HEK293 (cell line): ENCODE results near the gene RCL1.
A peak's percentile ranks its signal among the peaks of the same experiment; 100 is the strongest.

Experiments
- CTCF ChIA-PET: fragments of 350-600 bp; formaldehyde crosslinking; extraction: SDS; loops from one replicate; lab custom pipeline; 2021; ENCODE audit warnings: antibody characterized with exemption; lab: Yijun Ruan, JAX
- POLR2A ChIA-PET: fragments of 300-600 bp; formaldehyde crosslinking; extraction: SDS; loops from one replicate; lab custom pipeline; 2020; ENCODE audit warnings: antibody characterized with exemption, inconsistent platforms; lab: Yijun Ruan, JAX
- H3K27ac ChIP-seq: fragments of 200-500 bp; sonication (Bioruptor generic); 2 replicates; pipeline ENCODE4 v1.5.1; 2014; ENCODE audit warnings: low read depth, low read length, control low read depth, inconsistent platforms; ENCODE audit errors: extremely low read depth
- H3K36me3 ChIP-seq, 2 experiments: fragments of 200-500 bp in 1 of 2; sonication (Bioruptor generic) in 1 of 2; 1 replicate in 1 of 2; 2 replicates in 1 of 2; pipeline ENCODE4 v1.5.1; 2014 to 2017; ENCODE audit warnings: inconsistent platforms in 2 of 2, low read length in 2 of 2; ENCODE audit not compliant: control insufficient read depth in 2 of 2, insufficient read depth in 1 of 2
- H3K4me1 ChIP-seq: fragments of 200-500 bp; sonication (Bioruptor generic); 2 replicates; pipeline ENCODE4 v1.5.1; 2014; ENCODE audit warnings: mild to moderate bottlenecking, low read length, inconsistent platforms; ENCODE audit not compliant: control insufficient read depth, insufficient read depth
- H3K4me3 ChIP-seq: 2 replicates; pipeline ENCODE4 v1.5.1; 2011; ENCODE audit warnings: low read depth, mild to moderate bottlenecking, control low read depth, low read length, moderate library complexity
- H3K9me3 ChIP-seq: fragments of 200-500 bp; sonication (Bioruptor generic); 2 replicates; pipeline ENCODE4 v1.5.1; 2014; ENCODE audit warnings: low read depth, low read length, inconsistent platforms; ENCODE audit not compliant: control insufficient read depth, insufficient read depth
- KLF7 ChIP-seq: fragments of 450-650 bp; formaldehyde crosslinking; IDR thresholded peaks from 2 replicates; pipeline ENCODE4 v1.5.1; 2016; ENCODE audit warnings: missing biosample characterization, missing genetic modification characterization, borderline replicate concordance
- KLF8 ChIP-seq: fragments of 450-650 bp; formaldehyde crosslinking; IDR thresholded peaks from 2 replicates; pipeline ENCODE4 v1.5.1; 2016; ENCODE audit warnings: missing biosample characterization, missing genetic modification characterization
- MZF1 ChIP-seq: fragments of 450-650 bp; formaldehyde crosslinking; IDR thresholded peaks from 2 replicates; pipeline ENCODE4 v1.5.1; 2017; ENCODE audit warnings: missing biosample characterization, missing genetic modification characterization, borderline replicate concordance
- SCRT2 ChIP-seq: fragments of 450-650 bp; formaldehyde crosslinking; IDR thresholded peaks from 2 replicates; pipeline ENCODE4 v1.5.1; 2016; ENCODE audit warnings: missing biosample characterization, missing genetic modification characterization
- ZFP41 ChIP-seq: fragments of 450-650 bp; formaldehyde crosslinking; IDR thresholded peaks from 2 replicates; pipeline ENCODE4 v1.5.1; 2016; ENCODE audit warnings: missing biosample characterization, missing genetic modification characterization, borderline replicate concordance
- ZNF112 ChIP-seq: fragments of 450-650 bp; formaldehyde crosslinking; IDR thresholded peaks from 2 replicates; pipeline ENCODE4 v1.5.0; 2017; ENCODE audit warnings: missing biosample characterization, missing genetic modification characterization
- ZNF155 ChIP-seq: fragments of 450-650 bp; formaldehyde crosslinking; IDR thresholded peaks from 2 replicates; pipeline ENCODE4 v1.5.1; 2016; ENCODE audit warnings: missing biosample characterization, missing genetic modification characterization
- ZNF214 ChIP-seq: fragments of 450-650 bp; formaldehyde crosslinking; IDR thresholded peaks from 2 replicates; pipeline ENCODE4 v1.5.1; 2017; ENCODE audit warnings: missing biosample characterization, mild to moderate bottlenecking, missing genetic modification characterization, borderline replicate concordance
- ZNF223 ChIP-seq: fragments of 450-650 bp; formaldehyde crosslinking; IDR thresholded peaks from 2 replicates; pipeline ENCODE4 v1.5.1; 2016; ENCODE audit warnings: missing biosample characterization, missing genetic modification characterization
- ZNF529 ChIP-seq: fragments of 450-650 bp; formaldehyde crosslinking; IDR thresholded peaks from 2 replicates; pipeline ENCODE4 v1.5.1; 2017; ENCODE audit warnings: missing genetic modification characterization, missing biosample characterization; ENCODE audit not compliant: insufficient replicate concordance
- ZNF555 ChIP-seq: fragments of 450-650 bp; formaldehyde crosslinking; conservative IDR thresholded peaks from 2 replicates; pipeline ENCODE4 v1.5.1; 2017; ENCODE audit warnings: missing biosample characterization, mild to moderate bottlenecking, missing genetic modification characterization, inconsistent platforms
- ZNF560 ChIP-seq: fragments of 450-650 bp; formaldehyde crosslinking; IDR thresholded peaks from 2 replicates; pipeline ENCODE4 v1.5.1; 2017; ENCODE audit warnings: missing biosample characterization, missing genetic modification characterization, borderline replicate concordance
- ZNF600 ChIP-seq: fragments of 450-650 bp; formaldehyde crosslinking; IDR thresholded peaks from 2 replicates; pipeline ENCODE4 v1.5.1; 2016; ENCODE audit warnings: missing biosample characterization, missing genetic modification characterization
- ZNF624 ChIP-seq: fragments of 450-650 bp; formaldehyde crosslinking; IDR thresholded peaks from 2 replicates; pipeline ENCODE4 v1.5.1; 2017; ENCODE audit warnings: missing biosample characterization, missing genetic modification characterization
- ZNF626 ChIP-seq: fragments of 450-650 bp; sonication (Bioruptor Pico); formaldehyde crosslinking; IDR thresholded peaks from 2 replicates; pipeline ENCODE4 v1.5.1; 2018; ENCODE audit warnings: missing biosample characterization, missing genetic modification characterization, inconsistent platforms
- ZNF658 ChIP-seq: fragments of 450-650 bp; formaldehyde crosslinking; IDR thresholded peaks from 2 replicates; pipeline ENCODE4; 2016; ENCODE audit warnings: missing biosample characterization, missing genetic modification characterization
- ZNF707 ChIP-seq: fragments of 450-650 bp; formaldehyde crosslinking; IDR thresholded peaks from 2 replicates; pipeline ENCODE4 v1.5.1; 2016; ENCODE audit warnings: missing biosample characterization, missing genetic modification characterization
- ZNF747 ChIP-seq: fragments of 450-650 bp; formaldehyde crosslinking; IDR thresholded peaks from 2 replicates; pipeline ENCODE4 v1.5.1; 2016; ENCODE audit warnings: missing biosample characterization, missing genetic modification characterization
- TF ChIP-seq, protein P1 (sequence below): IDR thresholded peaks from 2 replicates; pipeline ENCODE4 v1.6.1; 2011; ENCODE audit warnings: mild to moderate bottlenecking, low read depth, low read length, borderline replicate concordance
- TF ChIP-seq, protein P2 (sequence below): fragments of 450-650 bp; formaldehyde crosslinking; IDR thresholded peaks from 2 replicates; pipeline ENCODE4 v1.5.1; 2016; ENCODE audit warnings: missing biosample characterization, missing genetic modification characterization
- TF ChIP-seq, protein P3 (sequence below): fragments of 450-650 bp; formaldehyde crosslinking; IDR thresholded peaks from 2 replicates; pipeline ENCODE4 v1.5.1; 2017; ENCODE audit warnings: missing biosample characterization, missing genetic modification characterization

The RCL1 gene

DNA sequence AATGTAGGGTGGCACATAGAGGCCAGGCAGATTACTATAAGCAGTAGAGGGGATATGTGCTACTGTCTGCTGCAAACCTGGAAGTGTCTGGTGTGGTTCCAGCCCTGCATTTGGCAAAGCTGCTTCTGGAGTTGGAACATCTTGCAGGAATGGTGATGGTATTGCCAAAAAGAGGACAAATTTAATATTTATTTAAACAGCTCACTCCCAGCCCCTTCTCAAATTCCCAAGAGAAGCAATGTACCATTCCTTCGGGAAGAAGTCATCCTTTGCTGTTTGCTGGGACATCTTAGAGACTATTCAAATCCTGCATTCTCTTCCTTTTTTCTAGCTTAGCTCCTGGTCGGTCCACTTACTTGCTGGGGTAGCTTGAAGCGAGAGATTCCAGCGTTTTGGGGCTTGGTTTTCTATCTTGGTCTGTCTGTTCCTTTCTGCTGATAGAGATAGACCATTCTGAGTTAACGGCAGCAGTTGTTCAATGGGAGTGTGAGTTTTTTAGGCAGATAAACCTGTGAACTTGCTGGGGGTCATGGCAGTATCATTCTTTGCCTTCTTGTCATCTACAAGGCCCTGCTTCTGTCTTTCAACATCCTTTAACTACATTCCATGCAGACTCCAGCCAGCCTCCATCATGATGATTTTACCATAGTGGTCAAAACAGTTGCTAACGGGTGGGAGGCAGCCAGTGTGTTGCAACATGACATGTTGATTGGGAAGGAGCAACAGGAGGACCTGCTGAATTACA, 69.9 kb downstream of the RCL1 start:
- POLR2A ChIA-PET: no interaction called here
- H3K27ac ChIP-seq: no peak overlapping the region
- no peaks in the 10 kb centered on the region for H3K9me3 ChIP-seq

DNA sequence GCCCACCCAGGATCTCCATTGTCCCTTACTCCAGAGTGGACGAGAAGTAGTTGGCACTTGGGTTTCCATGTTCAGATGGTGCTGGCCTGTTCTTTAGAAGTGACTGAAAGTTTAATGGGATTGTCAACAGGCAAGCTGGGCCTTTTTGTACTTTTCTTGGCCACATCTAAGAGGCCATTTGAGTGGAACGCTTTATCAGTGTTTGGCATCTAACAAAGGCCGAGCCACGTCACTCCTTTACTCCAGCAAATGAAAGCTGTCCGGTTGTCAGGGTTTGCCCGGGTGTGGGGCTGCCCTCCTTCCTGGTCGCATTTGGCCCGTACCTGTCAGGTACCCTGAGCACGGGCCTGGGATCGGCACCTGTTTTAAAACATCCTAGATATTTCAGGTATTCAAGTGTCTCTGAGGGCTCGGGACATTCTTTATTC, 71.5 kb downstream of the RCL1 start:
- H3K9me3 ChIP-seq: no peaks in the 10 kb centered on the region
- TF ChIP-seq, protein P1, sequence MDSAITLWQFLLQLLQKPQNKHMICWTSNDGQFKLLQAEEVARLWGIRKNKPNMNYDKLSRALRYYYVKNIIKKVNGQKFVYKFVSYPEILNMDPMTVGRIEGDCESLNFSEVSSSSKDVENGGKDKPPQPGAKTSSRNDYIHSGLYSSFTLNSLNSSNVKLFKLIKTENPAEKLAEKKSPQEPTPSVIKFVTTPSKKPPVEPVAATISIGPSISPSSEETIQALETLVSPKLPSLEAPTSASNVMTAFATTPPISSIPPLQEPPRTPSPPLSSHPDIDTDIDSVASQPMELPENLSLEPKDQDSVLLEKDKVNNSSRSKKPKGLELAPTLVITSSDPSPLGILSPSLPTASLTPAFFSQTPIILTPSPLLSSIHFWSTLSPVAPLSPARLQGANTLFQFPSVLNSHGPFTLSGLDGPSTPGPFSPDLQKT: no peak
- no peak for TF ChIP-seq ZNF747 (tag by site-specific recombination)
- TF ChIP-seq ZNF555 (tag by site-specific recombination): no peak
- TF ChIP-seq, protein P2, sequence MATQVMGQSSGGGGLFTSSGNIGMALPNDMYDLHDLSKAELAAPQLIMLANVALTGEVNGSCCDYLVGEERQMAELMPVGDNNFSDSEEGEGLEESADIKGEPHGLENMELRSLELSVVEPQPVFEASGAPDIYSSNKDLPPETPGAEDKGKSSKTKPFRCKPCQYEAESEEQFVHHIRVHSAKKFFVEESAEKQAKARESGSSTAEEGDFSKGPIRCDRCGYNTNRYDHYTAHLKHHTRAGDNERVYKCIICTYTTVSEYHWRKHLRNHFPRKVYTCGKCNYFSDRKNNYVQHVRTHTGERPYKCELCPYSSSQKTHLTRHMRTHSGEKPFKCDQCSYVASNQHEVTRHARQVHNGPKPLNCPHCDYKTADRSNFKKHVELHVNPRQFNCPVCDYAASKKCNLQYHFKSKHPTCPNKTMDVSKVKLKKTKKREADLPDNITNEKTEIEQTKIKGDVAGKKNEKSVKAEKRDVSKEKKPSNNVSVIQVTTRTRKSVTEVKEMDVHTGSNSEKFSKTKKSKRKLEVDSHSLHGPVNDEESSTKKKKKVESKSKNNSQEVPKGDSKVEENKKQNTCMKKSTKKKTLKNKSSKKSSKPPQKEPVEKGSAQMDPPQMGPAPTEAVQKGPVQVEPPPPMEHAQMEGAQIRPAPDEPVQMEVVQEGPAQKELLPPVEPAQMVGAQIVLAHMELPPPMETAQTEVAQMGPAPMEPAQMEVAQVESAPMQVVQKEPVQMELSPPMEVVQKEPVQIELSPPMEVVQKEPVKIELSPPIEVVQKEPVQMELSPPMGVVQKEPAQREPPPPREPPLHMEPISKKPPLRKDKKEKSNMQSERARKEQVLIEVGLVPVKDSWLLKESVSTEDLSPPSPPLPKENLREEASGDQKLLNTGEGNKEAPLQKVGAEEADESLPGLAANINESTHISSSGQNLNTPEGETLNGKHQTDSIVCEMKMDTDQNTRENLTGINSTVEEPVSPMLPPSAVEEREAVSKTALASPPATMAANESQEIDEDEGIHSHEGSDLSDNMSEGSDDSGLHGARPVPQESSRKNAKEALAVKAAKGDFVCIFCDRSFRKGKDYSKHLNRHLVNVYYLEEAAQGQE (tag by site-specific recombination): no peak
- no peak for TF ChIP-seq ZNF624 (tag by site-specific recombination)
- no peak for TF ChIP-seq ZNF626
- no peak for TF ChIP-seq ZNF707
- no peak for TF ChIP-seq ZNF658 (tag by site-specific recombination)
- no peak for TF ChIP-seq ZNF112 (tag by site-specific recombination)
- TF ChIP-seq ZNF600 (tag by site-specific recombination): no peak
- TF ChIP-seq KLF7 (tag by site-specific recombination): no peak
- TF ChIP-seq KLF8 (tag by site-specific recombination): no peak
- TF ChIP-seq ZNF223 (tag by site-specific recombination): no peak
- no peak for TF ChIP-seq SCRT2
- TF ChIP-seq, protein P3, sequence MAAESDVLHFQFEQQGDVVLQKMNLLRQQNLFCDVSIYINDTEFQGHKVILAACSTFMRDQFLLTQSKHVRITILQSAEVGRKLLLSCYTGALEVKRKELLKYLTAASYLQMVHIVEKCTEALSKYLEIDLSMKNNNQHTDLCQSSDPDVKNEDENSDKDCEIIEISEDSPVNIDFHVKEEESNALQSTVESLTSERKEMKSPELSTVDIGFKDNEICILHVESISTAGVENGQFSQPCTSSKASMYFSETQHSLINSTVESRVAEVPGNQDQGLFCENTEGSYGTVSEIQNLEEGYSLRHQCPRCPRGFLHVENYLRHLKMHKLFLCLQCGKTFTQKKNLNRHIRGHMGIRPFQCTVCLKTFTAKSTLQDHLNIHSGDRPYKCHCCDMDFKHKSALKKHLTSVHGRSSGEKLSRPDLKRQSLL (tag by site-specific recombination): no peak
- TF ChIP-seq ZNF529 (tag by site-specific recombination): no peak
- TF ChIP-seq, all 188 proteins: peak for 0
- no peak overlapping the region for H3K4me3 ChIP-seq
- POLR2A ChIA-PET: no interaction called here
- CTCF ChIA-PET: interaction anchor here (0.6 to 1.9 kb wide), 2 partner anchors 105 to 115 kb away, joined by 3 to 6 read pairs; no protein-coding TSS in a partner anchor
- H3K27ac ChIP-seq: no peak overlapping the region
- H3K4me1 ChIP-seq: no peaks in the 10 kb centered on the region
- H3K36me3 ChIP-seq: peaks cover 0 to 28% of the 10 kb centered on the region in 2 experiments; a peak in 2 of 3 replicates

More for the DNA sequence above, 69.9 kb downstream of the RCL1 start:
- no peak overlapping the region for H3K4me3 ChIP-seq
- CTCF ChIA-PET: interaction anchor here (0.6 to 0.9 kb wide), 2 partner anchors 20 to 100 kb away, joined by 3 to 4 read pairs; no protein-coding TSS in a partner anchor
- TF ChIP-seq ZNF560: no peak
- no peak for TF ChIP-seq ZNF747 (tag by site-specific recombination)
- no peak for TF ChIP-seq ZNF214 (tag by site-specific recombination)
- TF ChIP-seq SCRT2: peak; percentile 52
- no peak for TF ChIP-seq ZFP41 (tag by site-specific recombination)
- no peak for TF ChIP-seq MZF1 (tag by site-specific recombination)
- no peak for TF ChIP-seq ZNF155
- H3K4me1 ChIP-seq: no peaks in the 10 kb centered on the region
- H3K36me3 ChIP-seq: peaks cover 0 to 38% of the 10 kb centered on the region in 2 experiments; a peak in 1 of 3 replicates
